ENCODE results near the gene BHLHE41.

The BHLHE41 gene

GRCh38 chr12:26090836-26091510, 33.9 kb downstream of the BHLHE41 start:
- 75% methylated on average over 10 of the region's 11 CpGs for WGBS

DNA sequence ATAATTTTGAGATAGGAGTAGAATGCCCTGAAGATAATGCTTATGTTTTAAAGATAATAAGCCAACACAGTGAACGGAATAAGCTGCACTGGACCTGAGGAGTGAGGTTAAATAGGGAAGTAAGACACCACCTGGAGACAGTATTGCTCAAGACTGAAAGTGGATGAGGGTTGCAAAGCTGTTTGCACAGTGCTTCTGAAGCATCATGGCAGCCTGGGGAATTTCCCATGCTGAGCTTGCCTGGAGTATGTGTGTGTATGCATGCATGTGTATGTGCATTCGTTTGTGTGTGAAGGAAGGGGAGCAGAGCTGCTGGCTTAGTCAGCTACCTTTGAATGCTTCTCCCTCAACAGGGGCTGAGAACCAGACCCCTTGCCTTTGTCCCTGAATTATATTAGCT, 35.8 kb downstream of the BHLHE41 start:
- H3K23ac ChIP-seq (ENCODE audit: low read length in 2 of 2): no peak overlapping the region
- no peak overlapping the region for H4K8ac ChIP-seq (ENCODE audit: low read length)
- H3K79me1 ChIP-seq (replicated peaks; ENCODE audit: low read length, poor library complexity, severe bottlenecking): no peaks in the 10 kb centered on the region
- peak overlapping the region in 1 of 2 experiments; percentile 34 for H3K18ac ChIP-seq (ENCODE audit: low read depth in 1 of 2, low read length in 2 of 2)
- H3K14ac ChIP-seq (ENCODE audit: low read length in 2 of 2): peak overlapping the region in 1 of 2 experiments; percentile 35
- peak overlapping the region in 1 of 2 experiments; percentile 15 for H2BK12ac ChIP-seq (ENCODE audit: low read length in 2 of 2)
- H2AFZ ChIP-seq (ENCODE audit: low read depth, low read length): no peak overlapping the region
- H2AK5ac ChIP-seq (ENCODE audit: low read length, severe bottlenecking): no peak overlapping the region
- H3K4me1 ChIP-seq (ENCODE audit: control insufficient read depth, insufficient read depth, low read depth, low read length): peaks cover 4% of the 10 kb centered on the region
- H3K4me2 ChIP-seq (ENCODE audit: low read length, poor library complexity, severe bottlenecking): no peak overlapping the region
- H3K27me3 ChIP-seq (ENCODE audit: control insufficient read depth in 1 of 2, insufficient read depth in 1 of 2, low read length in 2 of 2): no peaks in the 10 kb centered on the region
- H3K4me3 ChIP-seq (ENCODE audit: insufficient read depth in 1 of 2, low read depth in 1 of 2, low read length in 2 of 2): no peak overlapping the region
- no peak overlapping the region for H2BK15ac ChIP-seq (ENCODE audit: low read depth, poor library complexity, severe bottlenecking)
- peaks cover 7% of the 10 kb centered on the region for H3K9me3 ChIP-seq (ENCODE audit: control insufficient read depth, low read length)
- H3K27ac ChIP-seq (ENCODE audit: low read length, poor library complexity, severe bottlenecking): no peak overlapping the region
- H2BK5ac ChIP-seq (ENCODE audit: low read depth, low read length, poor library complexity, severe bottlenecking): no peak overlapping the region
- no peak for DNase-seq
- no peak overlapping the region for H3K9ac ChIP-seq (ENCODE audit: low read length)
- no peak overlapping the region for H3K4ac ChIP-seq (ENCODE audit: low read depth in 1 of 2, low read length in 2 of 2)
- WGBS: 82% methylated on average over 2 of the region's 2 CpGs
- H4K91ac ChIP-seq (ENCODE audit: low read length): no peak overlapping the region
- H2BK120ac ChIP-seq (ENCODE audit: low read depth, low read length): no peak overlapping the region
- H3K36me3 ChIP-seq (ENCODE audit: control insufficient read depth in 1 of 2, insufficient read depth in 2 of 2, low read depth in 1 of 2, low read length in 2 of 2): no peaks in the 10 kb centered on the region

More at GRCh38 chr12:26090836-26091510, 33.9 kb downstream of the BHLHE41 start:
- no peak overlapping the region for H3K14ac ChIP-seq (ENCODE audit: low read length in 2 of 2)
- H3K4me1 ChIP-seq (ENCODE audit: control insufficient read depth, insufficient read depth, low read depth, low read length): peaks cover 4% of the 10 kb centered on the region
- no peaks in the 10 kb centered on the region for H3K79me1 ChIP-seq (replicated peaks; ENCODE audit: low read length, poor library complexity, severe bottlenecking)
- no peak overlapping the region for H3K4me3 ChIP-seq (ENCODE audit: insufficient read depth in 1 of 2, low read depth in 1 of 2, low read length in 2 of 2)
- H3K36me3 ChIP-seq (ENCODE audit: control insufficient read depth in 1 of 2, insufficient read depth in 2 of 2, low read depth in 1 of 2, low read length in 2 of 2): peaks cover 0 to 3% of the 10 kb centered on the region in 2 experiments
- no peak overlapping the region for H2AK5ac ChIP-seq (ENCODE audit: low read length, severe bottlenecking)
- H4K8ac ChIP-seq (ENCODE audit: low read length): no peak overlapping the region
- no peak overlapping the region for H2BK120ac ChIP-seq (ENCODE audit: low read depth, low read length)
- H3K4ac ChIP-seq (ENCODE audit: low read depth in 1 of 2, low read length in 2 of 2): no peak overlapping the region
- H3K9me3 ChIP-seq (ENCODE audit: control insufficient read depth, low read length): no peaks in the 10 kb centered on the region
- no peak overlapping the region for H2BK15ac ChIP-seq (ENCODE audit: low read depth, poor library complexity, severe bottlenecking)
- H4K91ac ChIP-seq (ENCODE audit: low read length): peak overlapping the region; percentile 7
- no peaks in the 10 kb centered on the region for H3K27me3 ChIP-seq (ENCODE audit: control insufficient read depth in 1 of 2, insufficient read depth in 1 of 2, low read length in 2 of 2)
- H3K27ac ChIP-seq (ENCODE audit: low read length, poor library complexity, severe bottlenecking): no peak overlapping the region
- no peak overlapping the region for H3K9ac ChIP-seq (ENCODE audit: low read length)
- no peak overlapping the region for H2BK5ac ChIP-seq (ENCODE audit: low read depth, low read length, poor library complexity, severe bottlenecking)
- DNase-seq: no peak
- no peak overlapping the region for H2AFZ ChIP-seq (ENCODE audit: low read depth, low read length)
- no peak overlapping the region for H3K23ac ChIP-seq (ENCODE audit: low read length in 2 of 2)
- H3K18ac ChIP-seq (ENCODE audit: low read depth in 1 of 2, low read length in 2 of 2): no peak overlapping the region
- no peak overlapping the region for H2BK12ac ChIP-seq (ENCODE audit: low read length in 2 of 2)
- no peak overlapping the region for H3K4me2 ChIP-seq (ENCODE audit: low read length, poor library complexity, severe bottlenecking)

GRCh38 chr12:26086936-26087335, 37.9 kb downstream of the BHLHE41 start:
- Histone ChIP-seq H2AK5ac (ENCODE audit: low read length, severe bottlenecking) (no peak overlapping the region), H2AFZ (ENCODE audit: low read depth, low read length) (no peak overlapping the region), H3K4me2 (ENCODE audit: low read length, poor library complexity, severe bottlenecking) (no peak overlapping the region), H3K14ac (ENCODE audit: low read length in 2 of 2) (no peak overlapping the region), H3K4me1 (ENCODE audit: control insufficient read depth, insufficient read depth, low read depth, low read length) (peaks cover 2% of the 10 kb centered on the region), H3K9ac (ENCODE audit: low read length) (no peak overlapping the region), H3K4me3 (ENCODE audit: insufficient read depth in 1 of 2, low read depth in 1 of 2, low read length in 2 of 2) (no peak overlapping the region), H2BK15ac (ENCODE audit: low read depth, poor library complexity, severe bottlenecking) (no peak overlapping the region), H2BK5ac (ENCODE audit: low read depth, low read length, poor library complexity, severe bottlenecking) (no peak overlapping the region), H4K91ac (ENCODE audit: low read length) (no peak overlapping the region), H3K27ac (ENCODE audit: low read length, poor library complexity, severe bottlenecking) (no peak overlapping the region), H3K27me3 (ENCODE audit: control insufficient read depth in 1 of 2, insufficient read depth in 1 of 2, low read length in 2 of 2) (no peaks in the 10 kb centered on the region), H3K4ac (ENCODE audit: low read depth in 1 of 2, low read length in 2 of 2) (no peak overlapping the region), H2BK12ac (ENCODE audit: low read length in 2 of 2) (no peak overlapping the region), H3K18ac (ENCODE audit: low read depth in 1 of 2, low read length in 2 of 2) (no peak overlapping the region), H3K9me3 (ENCODE audit: control insufficient read depth, low read length) (peaks cover 7% of the 10 kb centered on the region), H3K23ac (ENCODE audit: low read length in 2 of 2) (no peak overlapping the region), H4K8ac (ENCODE audit: low read length) (no peak overlapping the region), H3K79me1 (replicated peaks; ENCODE audit: low read length, poor library complexity, severe bottlenecking) (no peaks in the 10 kb centered on the region), H3K36me3 (ENCODE audit: control insufficient read depth in 1 of 2, insufficient read depth in 2 of 2, low read depth in 1 of 2, low read length in 2 of 2) (peaks cover 0 to 2% of the 10 kb centered on the region in 2 experiments), H2BK120ac (ENCODE audit: low read depth, low read length) (no peak overlapping the region)
- WGBS: no CpG with 5 or more reads among the region's 1 CpG
- DNase-seq: no peak

GRCh38 chr12:26080911-26081310, 43.9 kb downstream of the BHLHE41 start:
- Histone ChIP-seq H2BK5ac (ENCODE audit: low read depth, low read length, poor library complexity, severe bottlenecking) (no peak overlapping the region), H3K4me3 (ENCODE audit: insufficient read depth in 1 of 2, low read depth in 1 of 2, low read length in 2 of 2) (no peak overlapping the region), H2AFZ (ENCODE audit: low read depth, low read length) (no peak overlapping the region), H4K91ac (ENCODE audit: low read length) (no peak overlapping the region), H3K4ac (ENCODE audit: low read depth in 1 of 2, low read length in 2 of 2) (no peak overlapping the region), H3K79me1 (replicated peaks; ENCODE audit: low read length, poor library complexity, severe bottlenecking) (no peaks in the 10 kb centered on the region), H3K18ac (ENCODE audit: low read depth in 1 of 2, low read length in 2 of 2) (no peak overlapping the region), H3K27me3 (ENCODE audit: control insufficient read depth in 1 of 2, insufficient read depth in 1 of 2, low read length in 2 of 2) (no peaks in the 10 kb centered on the region), H3K14ac (ENCODE audit: low read length in 2 of 2) (no peak overlapping the region), H3K36me3 (ENCODE audit: control insufficient read depth in 1 of 2, insufficient read depth in 2 of 2, low read depth in 1 of 2, low read length in 2 of 2) (peaks cover 6 to 19% of the 10 kb centered on the region in 2 experiments), H2BK12ac (ENCODE audit: low read length in 2 of 2) (no peak overlapping the region), H3K9me3 (ENCODE audit: control insufficient read depth, low read length) (peaks cover 7% of the 10 kb centered on the region), H3K4me2 (ENCODE audit: low read length, poor library complexity, severe bottlenecking) (no peak overlapping the region), H2BK15ac (ENCODE audit: low read depth, poor library complexity, severe bottlenecking) (no peak overlapping the region), H2BK120ac (ENCODE audit: low read depth, low read length) (no peak overlapping the region), H3K9ac (ENCODE audit: low read length) (no peak overlapping the region), H3K27ac (ENCODE audit: low read length, poor library complexity, severe bottlenecking) (no peak overlapping the region), H3K4me1 (ENCODE audit: control insufficient read depth, insufficient read depth, low read depth, low read length) (no peaks in the 10 kb centered on the region), H3K23ac (ENCODE audit: low read length in 2 of 2) (no peak overlapping the region), H4K8ac (ENCODE audit: low read length) (no peak overlapping the region), H2AK5ac (ENCODE audit: low read length, severe bottlenecking) (no peak overlapping the region)
- 86% methylated on average over 1 of the region's 1 CpG for WGBS
- no peak for DNase-seq
